ENCODE measurements around the gene ADAMTS3.

ADAMTS3 gene

GRCh38 chr4:72568959-72569718 lies at the start of gene ADAMTS3:
Gene ADAMTS3, minus strand, starts transcription at chr4:72569221. Its CDS starts 459 bp downstream, at chr4:72568762.
- no peak for DNase-seq (ENCODE audit: low spot score)

GRCh38 chr4:72613959-72614358 lies 44.9 kb upstream of the ADAMTS3 start:
- no peak for DNase-seq (ENCODE audit: low spot score)

- DNase-seq (ENCODE audit: low spot score), result no peak
Observed at GRCh38 chr4:72606751-72607150, 37.7 kb upstream of the ADAMTS3 start.

GRCh38 chr4:72604324-72604723 lies 35.3 kb upstream of the ADAMTS3 start:
- DNase-seq (ENCODE audit: low spot score), result no peak

- no peak for DNase-seq (ENCODE audit: low spot score)
Observed at GRCh38 chr4:72602396-72603376, 33.7 kb upstream of the ADAMTS3 start.

GRCh38 chr4:72591547-72592454 lies 22.8 kb upstream of the ADAMTS3 start:
- DNase-seq (ENCODE audit: low spot score), result no peak

- no peak for DNase-seq (ENCODE audit: low spot score)
Observed at GRCh38 chr4:72587334-72587733, 18.3 kb upstream of the ADAMTS3 start.

GRCh38 chr4:72582853-72583252 lies 13.8 kb upstream of the ADAMTS3 start:
- no peak for DNase-seq (ENCODE audit: low spot score)

GRCh38 chr4:72577211-72577610 lies 8.2 kb upstream of the ADAMTS3 start:
- DNase-seq (ENCODE audit: low spot score), result no peak

- DNase-seq (ENCODE audit: low spot score), result no peak
Observed at GRCh38 chr4:72571337-72571736, 2.3 kb upstream of the ADAMTS3 start.

GRCh38 chr4:72569719-72570235 lies 756 bp upstream of the ADAMTS3 start:
- no peak for DNase-seq (ENCODE audit: low spot score)

- DNase-seq (ENCODE audit: low spot score), result no peak
Observed at GRCh38 chr4:72567821-72568675, 973 bp downstream of the ADAMTS3 start.

- no peak for DNase-seq (ENCODE audit: low spot score)
Observed at GRCh38 chr4:72567036-72567435, 2.0 kb downstream of the ADAMTS3 start.

- no peak for DNase-seq (ENCODE audit: low spot score)
Observed at GRCh38 chr4:72566464-72566972, 2.5 kb downstream of the ADAMTS3 start.

- no peak for DNase-seq (ENCODE audit: low spot score)
Observed at GRCh38 chr4:72564789-72565188, 4.2 kb downstream of the ADAMTS3 start.

- no peak for DNase-seq (ENCODE audit: low spot score)
Observed at GRCh38 chr4:72564184-72564583, 4.8 kb downstream of the ADAMTS3 start.

- DNase-seq (ENCODE audit: low spot score), result no peak
Observed at GRCh38 chr4:72558655-72559054, 10.4 kb downstream of the ADAMTS3 start.

- DNase-seq (ENCODE audit: low spot score), result no peak
Observed at GRCh38 chr4:72557021-72557420, 12.0 kb downstream of the ADAMTS3 start.

- DNase-seq (ENCODE audit: low spot score), result no peak
Observed at GRCh38 chr4:72555377-72555831, 13.6 kb downstream of the ADAMTS3 start.

Measured in RKO (cell line).